ENCODE data around the gene ITIH4. TPM values are rescaled to one million over a fixed set of nuclear protein-coding genes. Genes with fewer than 3 reads are reported as not detected.

ITIH4 gene
- total and polyA plus RNA-seq, 9 of the 15 experiments (the other 6 are each of a cell fraction or from before 2014, with no cell fraction given) = 0.09 to 0.62 (median 0.20) TPM; not detected in 6

DNA sequence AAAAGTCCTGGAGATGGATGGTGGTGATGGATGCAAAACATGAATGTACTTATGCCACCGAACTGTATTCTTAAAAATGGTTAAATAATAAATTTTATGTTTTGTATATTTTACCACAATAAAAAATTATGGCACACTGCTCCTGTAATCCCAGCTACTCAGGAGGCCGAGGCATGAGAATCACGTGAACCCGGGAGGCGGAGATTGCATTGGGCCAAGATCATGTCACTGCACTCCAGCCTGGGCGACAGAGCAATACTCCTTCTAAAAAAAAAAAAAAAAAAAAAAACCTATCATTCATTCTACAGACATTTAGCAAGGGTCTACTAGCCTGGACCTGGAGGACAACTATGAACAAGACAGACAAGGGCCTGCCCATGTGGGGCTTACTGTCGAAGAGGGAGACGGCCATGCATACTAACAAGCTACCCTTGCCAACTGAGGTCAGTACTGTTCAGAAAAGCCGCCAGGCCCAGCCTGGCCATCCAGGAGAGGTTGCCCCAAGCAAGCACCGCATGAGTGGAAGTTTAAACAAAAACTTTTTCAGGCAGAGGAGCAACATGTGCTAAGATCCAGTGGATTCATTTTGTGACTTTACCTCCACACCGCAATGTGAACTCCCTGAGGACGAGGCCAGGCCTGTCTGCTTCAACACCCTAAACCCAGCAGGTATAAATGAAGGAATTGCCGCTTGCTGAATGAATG, 57.0 kb downstream of the ITIH4 start:
- in situ Hi-C loops (cut with MboI) = no loop called here
- peaks cover 3 to 4% of the 10 kb centered on the region in 2 experiments; a peak in 2 of 5 replicates for H3K4me1 ChIP-seq (replicated peaks in 1 of 2; ENCODE audit: control insufficient read depth in 2 of 2, insufficient read depth in 2 of 2, low read length in 2 of 2)
- H3K36me3 ChIP-seq (ENCODE audit: control insufficient read depth, insufficient read depth, low read length) = no peaks in the 10 kb centered on the region
- H2AFZ ChIP-seq (ENCODE audit: low read depth, low read length) = no peak overlapping the region
- H3K27me3 ChIP-seq (ENCODE audit: control insufficient read depth in 2 of 2, insufficient read depth in 2 of 2, low read length in 2 of 2) = peaks cover 0 to 3% of the 10 kb centered on the region in 2 experiments; a peak in 1 of 5 replicates
- no peak for DNase-seq (ENCODE audit: extremely low read depth in 1 of 4, low spot score in 3 of 4)
- no peak overlapping the region for H3K4me3 ChIP-seq
- no peak overlapping the region for H3K27ac ChIP-seq (ENCODE audit: extremely low read depth, low read depth, low read length)
- H4K20me1 ChIP-seq (replicated peaks; ENCODE audit: control insufficient read depth, insufficient read depth, low read length) = no peaks in the 10 kb centered on the region
- CTCF ChIA-PET (ENCODE audit: low intra/inter-chr PET ratio) = no interaction called here
- intact Hi-C loops (cut with micrococcal nuclease) = no loop called here
- H3K9me1 ChIP-seq (ENCODE audit: control insufficient read depth, insufficient read depth, low read length) = no peaks in the 10 kb centered on the region
- no peaks in the 10 kb centered on the region for H3K9me3 ChIP-seq (replicated peaks; ENCODE audit: control insufficient read depth, insufficient read depth, low read depth, low read length)
- no peak overlapping the region for H3K9ac ChIP-seq (ENCODE audit: insufficient read depth in 1 of 2, low read depth in 2 of 2, low read length in 2 of 2)
- FAIRE-seq = no peak
- H3K4me2 ChIP-seq (ENCODE audit: insufficient read depth, low read length) = no peak overlapping the region
- WGBS (ENCODE audit: insufficient coverage, low coverage, missing lambda C conversion rate) = 84% methylated on average over 12 of the region's 13 CpGs
- no TSS peak for BruUV-seq (replicated peaks)
- TF ChIP-seq CHD4 (IDR thresholded peaks at IDR 0.05; ENCODE audit: insufficient read depth, insufficient replicate concordance, low read depth, low read length, poor library complexity, severe bottlenecking) (no peak), SREBF2 (CRISPR knock-in tag; IDR thresholded peaks at IDR 0.05) (no peak), HDAC2 (IDR thresholded peaks at IDR 0.05) (no peak), ZNF699 (CRISPR knock-in tag; IDR thresholded peaks at IDR 0.05; ENCODE audit: insufficient replicate concordance) (no peak), NCOA1 (IDR thresholded peaks at IDR 0.05; ENCODE audit: low read depth) (no peak), PHB (CRISPR knock-in tag; IDR thresholded peaks at IDR 0.05) (no peak), PHTF2 (CRISPR knock-in tag; IDR thresholded peaks at IDR 0.05) (no peak), POLR2AphosphoS2 (IDR thresholded peaks at IDR 0.05; ENCODE audit: low read length) (no peak), RCOR1 (IDR thresholded peaks at IDR 0.05; ENCODE audit: borderline replicate concordance in 1 of 2, low read depth in 2 of 2, low read length in 2 of 2) (no peak)
- peaks cover 20% of the 10 kb centered on the region for H3K79me2 ChIP-seq (ENCODE audit: control insufficient read depth, insufficient read depth, low read length)
- no peak for ATAC-seq
- POLR2A ChIA-PET = interaction anchor here (0.5 kb wide), 1 partner anchor 108 kb away, joined by 3 read pairs; no protein-coding TSS in a partner anchor

Data from K562 (cell line).